K562 (cell line): ENCODE measurements around the gene SERPIND1.
A peak's percentile ranks its signal among the peaks of the same experiment; 100 is the strongest.

Source experiments
- CTCF ChIP-seq, 3 experiments: IDR thresholded peaks in 2 of 3; conservative IDR thresholded peaks in 1 of 3; 2 replicates each; pipeline ENCODE4 v1.5.1; 2011 to 2012; ENCODE audit warnings: low read length in 3 of 3, mild to moderate bottlenecking in 3 of 3, control low read depth in 2 of 3, improper control_type of control experiment in 1 of 3, inconsistent platforms in 1 of 3, low read depth in 1 of 3, mixed read lengths in 1 of 3, moderate library complexity in 1 of 3; ENCODE audit not compliant: insufficient read depth in 2 of 3
- EP300 ChIP-seq: IDR thresholded peaks from 2 replicates; pipeline ENCODE4 v1.6.1; 2012; ENCODE audit warnings: low read length, improper control_type of control experiment
- FOS ChIP-seq: IDR thresholded peaks from 3 replicates; pipeline ENCODE4 v1.6.1; 2011; ENCODE audit not compliant: insufficient read length; ENCODE audit errors: extremely low read depth
- NR2F6 ChIP-seq: fragments of 450-650 bp; formaldehyde crosslinking; IDR thresholded peaks from 2 replicates; pipeline ENCODE4 v1.4.0; 2020; ENCODE audit warnings: mild to moderate bottlenecking
- NR3C1 ChIP-seq: sonication (generic); formaldehyde crosslinking; IDR thresholded peaks from 2 replicates; pipeline ENCODE4 v1.8.1; 2022; ENCODE audit warnings: missing genetic modification reagents
- TF ChIP-seq, protein P1 (sequence below): fragments of 450-650 bp; conservative IDR thresholded peaks from 2 replicates; pipeline ENCODE4 v1.6.1; 2016; ENCODE audit warnings: missing genetic modification characterization, low read depth, mild to moderate bottlenecking, missing compliant biosample characterization, moderate library complexity

DNA sequence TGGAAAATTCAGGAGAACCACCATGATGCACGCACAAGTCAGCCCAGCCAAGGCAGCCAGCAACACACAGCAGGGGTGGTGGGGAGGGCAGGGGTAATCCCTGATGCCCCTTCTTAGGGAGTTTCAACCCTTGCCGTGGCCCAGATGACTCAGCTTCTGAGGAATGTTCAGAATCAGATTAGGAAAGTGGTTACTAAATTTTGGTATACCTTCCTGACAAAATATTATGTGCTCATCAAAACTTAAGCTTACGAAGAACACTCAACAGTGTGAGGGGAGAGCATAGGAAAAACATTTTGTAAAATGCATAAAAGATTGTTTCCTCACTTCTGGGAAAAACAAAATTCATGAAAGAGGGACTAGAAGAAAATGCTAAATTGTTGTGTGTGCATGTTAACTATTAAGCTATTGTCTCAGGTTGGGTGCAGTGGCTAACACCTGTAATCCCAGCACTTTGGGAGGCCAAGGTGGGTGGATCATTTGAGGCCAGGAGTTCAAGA lies 32.1 kb downstream of the SERPIND1 start:
- no peak for TF ChIP-seq NR2F6 (CRISPR knock-in tag)
- peak; percentile 44 for TF ChIP-seq FOS
- TF ChIP-seq EP300: no peak
- no peak for TF ChIP-seq CTCF (IDR thresholded peaks at IDR 0.05 in 2 of 3, conservative IDR thresholded peaks at IDR 0.05 in 1 of 3; ENCODE audit: insufficient read depth in 2 of 3, low read depth in 1 of 3, low read length in 3 of 3)
- no peak for TF ChIP-seq NR3C1 (CRISPR knock-in tag)
- TF ChIP-seq, protein P1, sequence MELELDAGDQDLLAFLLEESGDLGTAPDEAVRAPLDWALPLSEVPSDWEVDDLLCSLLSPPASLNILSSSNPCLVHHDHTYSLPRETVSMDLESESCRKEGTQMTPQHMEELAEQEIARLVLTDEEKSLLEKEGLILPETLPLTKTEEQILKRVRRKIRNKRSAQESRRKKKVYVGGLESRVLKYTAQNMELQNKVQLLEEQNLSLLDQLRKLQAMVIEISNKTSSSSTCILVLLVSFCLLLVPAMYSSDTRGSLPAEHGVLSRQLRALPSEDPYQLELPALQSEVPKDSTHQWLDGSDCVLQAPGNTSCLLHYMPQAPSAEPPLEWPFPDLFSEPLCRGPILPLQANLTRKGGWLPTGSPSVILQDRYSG (tag): no peak
